ENCODE results near the gene TTC7B. TPM values are rescaled to one million over a fixed set of nuclear protein-coding genes. Genes with fewer than 3 reads are reported as not detected.

The TTC7B gene
- total and polyA plus RNA-seq, 2 donors (not counting 1 experiment from before 2014, with no cell fraction given), result 18.8 to 37.5 TPM

DNA sequence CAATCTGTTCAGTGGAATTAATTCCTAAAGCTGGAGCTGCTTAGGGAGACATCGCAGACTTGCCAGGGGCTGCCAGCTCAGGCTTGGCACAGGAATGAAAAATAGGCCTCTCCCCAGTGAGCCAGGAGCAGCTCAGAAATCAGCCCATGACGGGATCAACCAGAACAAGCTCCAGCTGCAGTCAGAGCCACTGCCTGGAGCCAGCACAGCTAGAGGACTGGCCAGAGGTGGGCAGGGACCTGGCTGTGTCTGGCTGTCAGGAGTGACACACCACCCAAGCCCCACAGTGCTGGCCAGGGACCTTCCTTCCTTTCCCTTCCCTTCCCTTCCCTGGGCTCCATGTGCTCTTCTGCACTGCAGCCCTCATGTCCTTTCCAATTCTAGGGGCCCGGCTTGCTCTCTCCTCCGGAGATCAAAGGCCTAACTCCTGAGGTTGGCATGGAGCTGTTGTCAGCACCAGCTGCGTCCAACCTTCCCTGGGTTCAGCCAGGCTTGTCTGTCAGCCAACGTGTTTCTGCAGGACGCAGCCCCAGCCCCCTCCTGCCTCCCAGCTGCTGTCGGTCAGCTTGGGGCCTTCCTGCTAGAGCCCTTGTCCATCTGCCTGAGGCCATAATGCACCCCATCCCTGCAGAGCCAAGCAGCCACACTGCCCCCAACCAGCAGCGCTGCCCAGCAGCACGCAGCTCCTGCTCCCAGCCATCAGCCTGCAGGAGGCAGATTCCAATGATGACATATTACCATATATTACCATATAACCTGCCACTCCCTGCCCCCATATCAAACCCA is 270.1 kb downstream of the TTC7B start:
- no peak overlapping the region for H3K27ac ChIP-seq (ENCODE audit: insufficient read depth, low read length)

DNA sequence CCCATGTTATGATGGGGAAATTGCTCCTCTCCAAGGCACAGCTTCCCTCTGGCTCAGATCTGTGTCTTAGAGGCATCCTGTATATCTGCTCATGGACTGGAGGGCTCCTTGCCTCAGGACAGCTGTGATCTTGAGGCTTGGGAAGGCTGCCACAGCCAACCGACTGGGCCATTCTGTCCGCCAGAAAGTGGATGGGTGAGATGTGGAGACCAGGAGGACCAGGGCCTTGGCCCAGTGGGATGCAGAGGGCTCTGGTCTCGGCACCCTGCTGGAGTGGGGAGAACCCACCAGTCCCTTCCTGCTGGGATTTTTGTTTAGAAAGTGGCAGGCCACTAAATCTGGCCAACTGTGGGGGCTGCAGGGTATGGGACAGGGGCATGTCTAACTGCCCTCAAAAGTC is 270.8 kb downstream of the TTC7B start:
- no peak for TF ChIP-seq EZH2 (IDR thresholded peaks at IDR 0.05; ENCODE audit: low read length, missing control alignments)
- TF ChIP-seq, protein P1, sequence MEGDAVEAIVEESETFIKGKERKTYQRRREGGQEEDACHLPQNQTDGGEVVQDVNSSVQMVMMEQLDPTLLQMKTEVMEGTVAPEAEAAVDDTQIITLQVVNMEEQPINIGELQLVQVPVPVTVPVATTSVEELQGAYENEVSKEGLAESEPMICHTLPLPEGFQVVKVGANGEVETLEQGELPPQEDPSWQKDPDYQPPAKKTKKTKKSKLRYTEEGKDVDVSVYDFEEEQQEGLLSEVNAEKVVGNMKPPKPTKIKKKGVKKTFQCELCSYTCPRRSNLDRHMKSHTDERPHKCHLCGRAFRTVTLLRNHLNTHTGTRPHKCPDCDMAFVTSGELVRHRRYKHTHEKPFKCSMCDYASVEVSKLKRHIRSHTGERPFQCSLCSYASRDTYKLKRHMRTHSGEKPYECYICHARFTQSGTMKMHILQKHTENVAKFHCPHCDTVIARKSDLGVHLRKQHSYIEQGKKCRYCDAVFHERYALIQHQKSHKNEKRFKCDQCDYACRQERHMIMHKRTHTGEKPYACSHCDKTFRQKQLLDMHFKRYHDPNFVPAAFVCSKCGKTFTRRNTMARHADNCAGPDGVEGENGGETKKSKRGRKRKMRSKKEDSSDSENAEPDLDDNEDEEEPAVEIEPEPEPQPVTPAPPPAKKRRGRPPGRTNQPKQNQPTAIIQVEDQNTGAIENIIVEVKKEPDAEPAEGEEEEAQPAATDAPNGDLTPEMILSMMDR (conservative IDR thresholded peaks at IDR 0.05 in 1 of 2, IDR thresholded peaks at IDR 0.05 in 1 of 2; ENCODE audit: low read depth in 1 of 2, low read length in 2 of 2), result no peak
- Histone ChIP-seq H2AFZ (ENCODE audit: low read length) (no peak overlapping the region), H3K9me3 (ENCODE audit: control insufficient read depth, insufficient read depth, low read depth, low read length) (no peaks in the 10 kb centered on the region), H3K4me1 (ENCODE audit: control insufficient read depth, extremely low read depth, insufficient read depth, low read length) (no peaks in the 10 kb centered on the region), H4K20me1 (ENCODE audit: control insufficient read depth, extremely low read depth, insufficient read depth, low read length) (no peaks in the 10 kb centered on the region), H3K36me3 (ENCODE audit: control insufficient read depth, insufficient read depth, low read length) (no peaks in the 10 kb centered on the region), H3K4me2 (ENCODE audit: extremely low read depth, insufficient read depth, low read length) (no peak overlapping the region), H3K79me2 (ENCODE audit: control insufficient read depth, insufficient read depth, low read length) (no peaks in the 10 kb centered on the region), H3K27ac (ENCODE audit: insufficient read depth, low read length) (no peak overlapping the region), H3K9ac (ENCODE audit: insufficient read depth, low read length) (no peak overlapping the region), H3K4me3 (replicated peaks in 1 of 4; ENCODE audit: control extremely low read depth in 1 of 4, insufficient read depth in 1 of 4, low read depth in 3 of 4, low read length in 4 of 4) (no peak overlapping the region), H3K27me3 (ENCODE audit: control insufficient read depth, insufficient read depth, low read length) (no peaks in the 10 kb centered on the region)
- no peak for DNase-seq (ENCODE audit: low read depth in 2 of 2)

More for the DNA sequence above, 270.1 kb downstream of the TTC7B start:
- Histone ChIP-seq H3K4me2 (ENCODE audit: extremely low read depth, insufficient read depth, low read length) (no peak overlapping the region), H3K36me3 (ENCODE audit: control insufficient read depth, insufficient read depth, low read length) (no peaks in the 10 kb centered on the region), H3K4me1 (ENCODE audit: control insufficient read depth, extremely low read depth, insufficient read depth, low read length) (no peaks in the 10 kb centered on the region), H2AFZ (ENCODE audit: low read length) (no peak overlapping the region), H3K9ac (ENCODE audit: insufficient read depth, low read length) (no peak overlapping the region), H4K20me1 (ENCODE audit: control insufficient read depth, extremely low read depth, insufficient read depth, low read length) (no peaks in the 10 kb centered on the region), H3K27me3 (ENCODE audit: control insufficient read depth, insufficient read depth, low read length) (no peaks in the 10 kb centered on the region), H3K9me3 (ENCODE audit: control insufficient read depth, insufficient read depth, low read depth, low read length) (no peaks in the 10 kb centered on the region), H3K4me3 (replicated peaks in 1 of 4; ENCODE audit: control extremely low read depth in 1 of 4, insufficient read depth in 1 of 4, low read depth in 3 of 4, low read length in 4 of 4) (no peak overlapping the region), H3K79me2 (ENCODE audit: control insufficient read depth, insufficient read depth, low read length) (no peaks in the 10 kb centered on the region)
- DNase-seq (ENCODE audit: low read depth in 2 of 2), result no peak
- no peak for TF ChIP-seq EZH2 (IDR thresholded peaks at IDR 0.05; ENCODE audit: low read length, missing control alignments)
- TF ChIP-seq, protein P1 (conservative IDR thresholded peaks at IDR 0.05 in 1 of 2, IDR thresholded peaks at IDR 0.05 in 1 of 2; ENCODE audit: low read depth in 1 of 2, low read length in 2 of 2), result no peak

DNA sequence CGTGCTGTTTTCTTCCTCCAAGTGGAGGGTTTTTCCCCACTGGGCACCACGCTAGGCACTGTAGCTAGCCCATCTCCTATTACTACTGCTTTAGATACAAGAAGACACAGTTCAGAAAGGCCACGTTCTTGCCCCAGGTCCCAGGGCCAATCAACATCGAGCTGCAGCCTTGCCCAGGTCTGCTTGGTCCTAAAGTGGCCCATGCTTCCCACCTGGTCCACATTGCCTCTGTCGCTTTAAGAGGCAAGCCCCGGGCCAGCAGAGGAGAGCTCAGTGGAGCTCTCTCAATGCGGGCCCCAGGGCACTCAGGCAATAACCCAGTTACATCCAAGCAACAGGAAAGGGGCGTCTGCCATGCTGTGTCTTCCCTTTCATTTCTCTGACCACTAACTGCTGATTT is 271.3 kb downstream of the TTC7B start:
- H2AFZ ChIP-seq (ENCODE audit: low read length), result no peak overlapping the region
- no peaks in the 10 kb centered on the region for H3K36me3 ChIP-seq (ENCODE audit: control insufficient read depth, insufficient read depth, low read length)
- no peaks in the 10 kb centered on the region for H3K9me3 ChIP-seq (ENCODE audit: control insufficient read depth, insufficient read depth, low read depth, low read length)
- no peak overlapping the region for H3K4me2 ChIP-seq (ENCODE audit: extremely low read depth, insufficient read depth, low read length)
- DNase-seq (ENCODE audit: low read depth in 2 of 2), result no peak
- H3K27ac ChIP-seq (ENCODE audit: insufficient read depth, low read length), result no peak overlapping the region
- H3K4me1 ChIP-seq (ENCODE audit: control insufficient read depth, extremely low read depth, insufficient read depth, low read length), result no peaks in the 10 kb centered on the region
- no peak overlapping the region for H3K4me3 ChIP-seq (replicated peaks in 1 of 4; ENCODE audit: control extremely low read depth in 1 of 4, insufficient read depth in 1 of 4, low read depth in 3 of 4, low read length in 4 of 4)
- no peaks in the 10 kb centered on the region for H3K27me3 ChIP-seq (ENCODE audit: control insufficient read depth, insufficient read depth, low read length)
- H3K79me2 ChIP-seq (ENCODE audit: control insufficient read depth, insufficient read depth, low read length), result no peaks in the 10 kb centered on the region
- no peak for TF ChIP-seq EZH2 (IDR thresholded peaks at IDR 0.05; ENCODE audit: low read length, missing control alignments)
- TF ChIP-seq, protein P1 (conservative IDR thresholded peaks at IDR 0.05 in 1 of 2, IDR thresholded peaks at IDR 0.05 in 1 of 2; ENCODE audit: low read depth in 1 of 2, low read length in 2 of 2), result no peak
- no peaks in the 10 kb centered on the region for H4K20me1 ChIP-seq (ENCODE audit: control insufficient read depth, extremely low read depth, insufficient read depth, low read length)
- no peak overlapping the region for H3K9ac ChIP-seq (ENCODE audit: insufficient read depth, low read length)

Measured in fibroblast of lung (primary cell).